GM19463 (cell line): Measurements from ENCODE around the gene KRT83.
A peak's percentile ranks its signal among the peaks of the same experiment; 100 is the strongest.
"Not testable (repeated sequence)": the region's sequence is repeated elsewhere in the genome, so short reads cannot be mapped to it uniquely, and the experiment has no call there.

Experiments used
- ATAC-seq: cut with Tn5 transposase; IDR thresholded peaks from one replicate; pipeline ENCODE4 v1.9.1; 2021; ENCODE audit warnings: mild to moderate bottlenecking, moderate library complexity; ENCODE audit not compliant: unreplicated experiment

The KRT83 gene

DNA sequence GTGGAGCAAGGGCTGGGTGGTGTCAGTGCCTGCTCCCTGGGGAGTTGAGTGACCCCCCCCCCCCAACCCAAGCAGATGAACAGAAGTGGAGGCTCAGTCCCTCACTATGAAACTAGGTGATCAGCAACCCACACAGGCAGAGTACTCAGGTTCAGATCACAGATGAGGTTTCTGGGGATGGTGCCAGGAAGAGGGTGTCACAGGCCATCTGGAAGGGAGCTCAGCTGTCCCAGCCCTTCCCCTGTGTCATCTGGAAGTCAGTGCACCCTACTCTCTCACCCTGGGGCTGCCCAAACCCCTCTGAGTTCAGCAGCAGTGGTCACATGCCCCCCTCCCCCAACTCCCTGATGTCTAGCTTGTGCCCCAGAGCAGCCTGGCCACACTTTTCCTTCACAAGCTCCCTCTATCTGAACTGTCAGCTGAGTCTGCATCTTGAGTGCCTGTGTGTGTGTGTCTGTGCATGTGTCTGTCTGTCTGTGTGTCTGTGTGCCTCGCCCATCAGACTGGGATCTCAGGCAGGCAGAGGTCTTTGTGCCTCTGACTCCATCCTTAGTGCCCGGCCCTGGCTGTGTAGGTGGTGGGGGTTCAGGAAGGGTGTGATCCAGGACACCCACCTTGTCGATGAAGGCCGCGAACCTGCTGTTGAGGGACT, 30.6 kb downstream of the KRT83 start:
- not testable (repeated sequence) for ATAC-seq

DNA sequence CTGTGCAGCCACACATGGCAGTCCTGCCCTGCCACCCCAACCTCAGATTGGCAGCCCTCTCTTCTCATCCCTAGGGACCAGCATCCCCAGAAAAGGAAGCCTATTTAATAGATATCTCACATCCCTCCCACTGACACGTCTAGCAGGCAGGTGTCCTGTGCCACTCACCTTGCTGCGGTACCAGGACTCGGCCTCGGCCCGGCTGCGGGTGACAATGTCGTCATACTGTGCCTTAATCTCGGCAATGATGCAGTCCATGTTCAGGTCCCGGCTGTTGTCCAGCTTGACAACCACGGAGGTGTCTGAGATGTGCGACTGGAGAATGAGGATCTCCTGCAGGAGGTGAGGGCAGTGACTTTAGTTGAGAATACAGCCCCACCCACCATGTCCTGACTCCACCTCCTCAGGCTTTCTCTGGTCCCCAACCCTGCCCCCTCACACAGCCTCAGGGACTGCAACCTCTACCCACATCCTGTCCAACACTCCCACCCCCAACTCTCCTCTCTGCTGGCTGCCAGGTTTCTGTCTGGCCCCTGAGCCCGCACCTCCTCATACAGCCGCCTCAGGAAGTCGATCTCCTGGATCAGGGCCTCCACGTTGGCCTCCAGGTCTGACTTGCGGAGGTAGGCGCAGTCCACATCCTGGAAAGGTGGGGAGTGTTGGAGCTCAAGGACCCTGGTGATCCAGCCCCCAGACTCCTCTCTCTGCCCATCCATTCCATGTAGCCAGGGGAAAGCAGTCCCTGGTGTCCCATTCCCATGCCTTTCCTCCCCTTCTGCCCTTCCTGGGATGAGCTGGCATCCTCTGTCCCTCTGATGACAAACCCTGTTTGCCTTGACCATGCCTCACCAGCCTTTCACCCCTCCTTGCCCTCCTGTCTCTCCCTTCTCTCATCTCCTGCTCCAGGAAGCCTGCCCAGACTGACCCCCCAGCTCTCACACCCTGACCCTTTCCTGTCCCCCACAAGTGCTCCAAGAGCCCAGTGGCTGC, 33.1 kb downstream of the KRT83 start:
- peak; percentile 95 for ATAC-seq

DNA sequence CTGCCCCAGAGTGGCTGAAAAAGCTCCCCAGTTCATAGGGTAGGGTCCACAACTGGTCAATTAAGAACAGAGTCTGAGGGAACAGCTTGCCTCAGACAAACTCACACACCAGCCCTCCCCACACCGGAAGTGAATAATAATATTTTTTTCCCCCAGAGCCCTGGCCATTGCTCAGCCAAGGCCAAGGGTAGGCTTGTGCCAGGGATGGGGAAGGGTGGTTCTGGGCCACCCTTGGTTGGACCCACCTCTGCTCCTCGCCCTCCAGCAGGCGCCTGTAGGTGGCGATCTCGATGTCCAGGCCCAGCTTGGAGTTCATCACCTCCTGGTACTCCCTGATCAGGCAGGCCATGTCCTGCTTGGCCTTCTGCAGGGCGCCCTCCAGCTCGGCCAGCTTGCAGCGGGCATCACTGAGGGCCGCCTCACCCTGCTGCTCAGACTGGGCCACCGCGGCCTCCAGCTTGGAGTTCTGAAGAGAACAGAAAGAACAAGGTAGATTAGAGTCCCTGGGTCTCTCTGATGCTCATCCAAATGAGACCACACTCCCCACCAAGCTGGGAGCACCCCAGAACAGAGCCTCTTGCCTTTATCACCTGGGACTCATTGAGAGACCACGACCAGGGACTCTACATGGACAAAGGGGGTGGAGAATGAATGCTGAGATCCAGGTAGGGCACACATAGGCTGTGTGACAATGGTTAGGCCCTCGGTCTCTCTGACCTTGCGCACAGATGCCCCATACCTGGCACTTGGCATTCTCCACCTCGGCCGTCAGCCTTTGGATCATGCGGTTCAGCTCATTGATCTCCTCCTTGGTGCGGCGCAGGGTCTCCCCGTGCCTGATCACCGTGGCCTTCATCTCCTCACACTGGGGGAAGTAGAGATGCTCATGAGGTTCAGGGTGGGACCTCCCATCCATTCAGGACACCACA, 34.1 kb downstream of the KRT83 start:
- ATAC-seq, result not testable (repeated sequence)

DNA sequence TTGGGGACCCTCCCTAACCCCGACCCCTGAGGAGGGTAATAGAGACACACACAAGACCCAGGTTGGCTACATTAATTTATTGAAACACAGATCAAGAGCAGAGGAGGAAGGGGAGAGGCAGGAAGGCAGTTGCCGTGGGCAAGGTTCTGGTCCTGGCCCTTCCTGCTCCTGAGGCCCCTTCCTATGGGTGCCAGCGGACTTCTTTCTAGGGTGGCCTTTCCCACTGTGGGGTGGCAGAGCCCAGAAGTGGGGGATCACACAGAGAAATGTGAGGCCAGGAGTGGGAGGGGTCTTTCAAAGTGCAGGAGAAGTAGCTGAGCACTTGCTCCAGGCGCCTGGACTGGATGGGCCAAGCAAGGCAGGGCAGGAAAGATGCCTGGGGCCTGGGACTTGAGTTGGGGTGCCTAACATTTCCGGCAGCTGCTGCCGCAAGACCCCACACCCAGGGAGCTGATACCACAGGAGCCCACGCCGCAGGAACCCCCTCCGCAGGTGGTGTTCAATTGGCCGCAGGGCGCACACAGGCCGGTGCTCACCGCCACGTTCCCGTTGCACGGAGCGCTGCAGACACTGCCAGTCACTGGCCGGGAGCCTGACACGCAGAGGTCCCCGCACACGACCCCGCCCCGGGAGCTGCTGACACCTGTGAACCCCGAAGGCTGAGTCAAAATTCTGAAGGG, 35.2 kb downstream of the KRT83 start:
- ATAC-seq, result no peak

DNA sequence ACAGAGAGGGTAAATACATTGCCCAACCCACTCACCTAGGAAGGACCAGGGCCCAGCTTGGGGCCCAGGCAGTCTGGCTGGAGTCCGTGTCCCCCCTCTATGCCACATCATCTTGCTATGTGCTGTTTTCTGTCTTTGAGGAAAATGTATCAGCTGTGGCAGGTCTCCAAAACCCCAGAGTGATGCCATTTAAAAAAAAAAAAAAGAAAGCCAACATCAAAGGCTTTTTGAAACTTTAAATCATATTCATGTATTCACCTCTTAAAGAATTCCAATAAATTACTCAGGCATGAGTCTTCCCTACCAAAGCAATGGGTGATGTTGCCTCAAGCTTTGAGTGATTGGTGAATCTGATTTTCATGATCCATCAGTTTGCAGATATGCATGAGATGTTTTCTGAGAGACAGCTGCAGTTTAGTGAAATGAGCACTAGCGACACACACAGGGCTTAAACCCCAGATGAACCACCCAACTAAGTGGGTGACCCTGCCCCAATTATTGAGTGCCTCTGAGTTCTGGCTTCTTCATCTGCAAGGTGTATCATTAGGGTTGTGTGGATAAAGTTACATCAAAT, 35.9 kb downstream of the KRT83 start:
- ATAC-seq, result no peak

GRCh38 chr12:52284562-52285171, 36.5 kb downstream of the KRT83 start:
- no peak for ATAC-seq

GRCh38 chr12:52280796-52281560, 40.2 kb downstream of the KRT83 start:
- ATAC-seq, result no peak

GRCh38 chr12:52280319-52280795, 40.8 kb downstream of the KRT83 start:
- no peak for ATAC-seq

DNA sequence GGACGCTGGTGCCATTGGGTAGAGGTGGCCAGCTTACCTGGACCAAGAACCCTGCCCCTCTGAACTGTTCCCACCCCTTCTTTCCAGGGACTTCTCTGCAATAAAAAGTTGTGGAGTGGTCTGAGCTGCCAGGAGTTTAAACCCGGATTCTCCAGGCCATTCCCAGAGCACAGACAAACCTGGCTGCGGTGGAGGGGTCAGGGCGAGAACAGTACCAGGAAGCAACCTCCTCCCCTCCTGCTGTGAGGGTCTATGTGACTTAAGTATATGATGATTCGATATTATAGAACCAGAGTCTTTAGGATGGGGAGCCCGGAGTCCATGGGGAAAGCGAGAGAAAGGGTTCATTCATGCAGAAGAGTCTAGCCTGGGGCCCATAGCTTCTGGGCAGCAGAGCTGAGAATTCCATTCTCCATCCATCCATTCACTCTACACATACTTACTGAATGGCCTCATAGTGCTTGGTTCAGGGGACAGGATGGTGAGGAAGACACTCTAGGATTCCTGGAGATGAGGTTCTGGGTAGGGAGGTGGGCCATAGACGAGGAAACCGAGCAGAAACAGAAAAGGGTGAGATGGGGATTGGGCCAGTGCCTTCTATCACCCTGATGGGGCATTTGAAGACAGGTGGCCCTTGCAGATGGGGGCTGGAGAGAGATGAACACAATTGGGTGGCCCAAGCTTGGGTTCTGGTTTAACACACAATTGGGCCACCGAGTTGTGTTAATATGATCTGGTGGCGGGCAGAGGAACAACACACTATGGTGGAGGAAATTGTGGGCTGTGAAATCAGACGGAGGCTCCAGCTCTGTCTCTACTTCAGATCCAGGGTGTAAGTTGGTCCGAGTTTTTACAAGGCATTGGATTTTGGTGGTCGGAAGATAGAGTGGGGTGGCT, 41.5 kb downstream of the KRT83 start:
- ATAC-seq, result no peak

DNA sequence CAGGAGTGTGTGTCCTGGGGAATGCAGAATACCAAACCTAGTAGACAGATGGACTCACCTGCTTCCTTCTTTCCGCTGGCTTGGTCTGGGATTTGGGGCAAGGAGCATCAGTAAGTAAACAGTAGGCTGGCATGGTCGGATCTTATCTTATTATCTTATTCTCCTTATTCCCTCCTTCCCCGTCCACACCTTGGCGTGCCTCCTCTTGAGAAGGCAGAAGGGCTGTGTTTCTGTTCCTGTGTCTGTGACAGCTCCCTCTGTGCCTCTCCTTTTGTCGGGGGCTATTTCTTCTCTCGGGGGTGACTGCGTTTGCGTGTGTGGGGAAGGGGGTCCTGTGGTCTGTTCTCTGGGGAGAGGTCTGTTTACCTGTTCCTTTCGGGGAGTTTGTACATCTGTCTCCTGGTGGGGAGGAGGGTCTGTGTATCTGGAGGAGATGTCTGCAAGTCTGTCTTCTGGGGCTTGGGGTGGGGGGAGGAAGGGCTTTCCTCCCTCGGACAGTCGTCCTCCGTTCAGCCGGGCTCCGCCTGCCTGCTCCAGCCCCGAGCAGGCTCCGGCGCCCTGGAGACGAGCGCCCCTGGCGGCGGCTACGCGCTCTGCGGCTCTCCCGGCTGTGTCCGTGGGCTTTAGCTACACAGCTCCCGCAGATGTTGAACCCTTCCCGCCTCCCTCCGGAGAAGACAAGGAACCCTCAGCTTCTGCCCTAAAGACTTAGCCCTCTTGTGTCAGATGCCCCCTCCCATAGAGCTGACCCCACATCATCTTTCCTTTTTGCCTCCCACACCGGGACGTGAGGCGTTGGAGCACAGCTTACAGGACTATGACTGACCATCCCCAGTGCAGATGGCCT, 42.4 kb downstream of the KRT83 start:
- ATAC-seq, result no peak

GRCh38 chr12:52277486-52278245, 43.5 kb downstream of the KRT83 start:
- ATAC-seq, result no peak

DNA sequence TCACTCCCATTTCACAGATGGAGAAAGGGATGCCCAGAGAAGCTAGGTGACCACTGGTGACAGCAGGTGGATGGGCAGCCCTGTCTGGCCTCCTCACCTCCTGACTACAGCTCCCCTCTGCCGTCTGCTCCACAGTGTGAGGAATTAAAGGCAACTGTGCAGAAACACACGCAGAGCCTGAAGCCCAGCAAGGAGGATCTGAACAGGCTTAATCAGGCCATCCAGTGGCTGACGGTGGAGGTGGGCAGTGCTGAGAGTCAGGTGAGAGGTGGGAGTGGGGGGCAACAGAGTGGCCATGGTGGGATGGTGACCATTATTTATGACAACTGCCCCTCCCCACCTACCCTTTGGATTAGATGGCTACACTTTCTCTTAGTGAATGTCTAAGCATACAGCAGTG, 45.5 kb downstream of the KRT83 start:
- ATAC-seq, result no peak

GRCh38 chr12:52274521-52275120, 46.6 kb downstream of the KRT83 start, which contains the start of gene KRT86:
Gene KRT86, plus strand, starts transcription at chr12:52274645. Its CDS starts 27,272 bp downstream, at chr12:52301917.
- no peak for ATAC-seq

DNA sequence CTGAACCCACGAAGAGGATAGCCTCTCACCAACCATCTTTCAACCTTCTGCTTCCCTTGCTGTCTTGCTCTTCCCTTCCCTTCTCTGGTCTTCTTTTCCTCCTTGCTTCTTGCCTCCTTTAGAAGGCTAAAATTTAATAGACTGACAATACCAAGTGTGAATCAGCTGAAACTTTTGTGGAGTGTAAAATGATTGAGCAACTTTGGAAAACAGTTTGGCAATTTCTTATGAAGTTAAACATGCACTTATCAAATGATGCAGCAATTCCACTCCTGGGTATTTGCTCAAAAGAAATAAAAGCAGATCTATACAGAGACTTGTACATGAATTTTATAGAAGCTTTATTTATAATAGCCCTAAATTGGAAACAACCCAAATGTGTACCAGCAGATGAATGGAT, 50.0 kb downstream of the KRT83 start:
- ATAC-seq, result no peak

- ATAC-seq, result no peak
These were observed 50.6 kb downstream of the KRT83 start for GRCh38 chr12:52270541-52271070.
